Nephron (organoid): ENCODE measurements around the gene TMEM126A.

Source experiments
- H3K27ac Mint-ChIP-seq, 3 experiments: 2 replicates each; pipeline ENCODE4 v1.8.0; 2020; ENCODE audit warnings: mixed read lengths in 3 of 3, mild to moderate bottlenecking in 2 of 3, moderate library complexity in 1 of 3
- H3K27me3 Mint-ChIP-seq: 2 replicates; pipeline ENCODE4 v1.8.0; 2021; ENCODE audit warnings: low read depth, mild to moderate bottlenecking, moderate library complexity, mixed read lengths
- H3K36me3 Mint-ChIP-seq: 2 replicates; pipeline ENCODE4 v1.8.0; 2020; ENCODE audit warnings: low read depth, mixed read lengths
- H3K4me1 Mint-ChIP-seq: 2 replicates; pipeline ENCODE4 v1.8.0; 2020; ENCODE audit warnings: mixed read lengths
- H3K4me3 Mint-ChIP-seq, 3 experiments: 2 replicates each; pipeline ENCODE4 v1.8.0; 2020; ENCODE audit warnings: mild to moderate bottlenecking in 3 of 3, mixed read lengths in 3 of 3, moderate library complexity in 2 of 3
- H3K9me3 Mint-ChIP-seq: 2 replicates; pipeline ENCODE4 v1.8.0; 2020; ENCODE audit warnings: mixed read lengths
- TF ChIP-seq, protein P1 (sequence below), 3 experiments: fragments of 200-600 bp; sonication (generic); IDR thresholded peaks; one replicate each; pipeline ENCODE4 v1.5.0; 2021; ENCODE audit warnings: antibody characterized with exemption in 3 of 3; ENCODE audit not compliant: unreplicated experiment in 3 of 3

TMEM126A gene

DNA sequence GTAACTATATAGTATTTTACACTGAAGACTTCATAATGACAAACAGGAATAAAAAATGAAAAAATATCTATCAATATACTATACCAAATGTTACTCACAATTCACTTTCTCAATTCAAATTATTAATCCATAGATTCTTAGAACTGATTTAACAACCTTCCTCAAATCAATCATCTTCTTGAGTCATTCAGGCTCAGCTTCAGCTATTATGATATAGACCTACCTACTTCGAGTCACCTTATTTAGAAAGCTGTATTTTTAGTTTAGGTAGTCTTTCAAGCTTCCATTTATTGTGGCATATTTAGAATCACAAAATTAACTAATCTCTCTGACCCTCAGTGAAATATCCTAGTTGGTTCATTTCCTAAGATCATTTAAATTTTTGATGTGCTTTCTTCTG, 9.0 kb downstream of the TMEM126A start:
- Mint-ChIP-seq H3K36me3 (peaks cover 57% of the 10 kb centered on the region), H3K27ac (no peak overlapping the region), H3K4me1 (peaks cover 30% of the 10 kb centered on the region), H3K4me3 (no peak overlapping the region), H3K9me3 (no peaks in the 10 kb centered on the region), H3K27me3 (no peaks in the 10 kb centered on the region)
- TF ChIP-seq, protein P1, sequence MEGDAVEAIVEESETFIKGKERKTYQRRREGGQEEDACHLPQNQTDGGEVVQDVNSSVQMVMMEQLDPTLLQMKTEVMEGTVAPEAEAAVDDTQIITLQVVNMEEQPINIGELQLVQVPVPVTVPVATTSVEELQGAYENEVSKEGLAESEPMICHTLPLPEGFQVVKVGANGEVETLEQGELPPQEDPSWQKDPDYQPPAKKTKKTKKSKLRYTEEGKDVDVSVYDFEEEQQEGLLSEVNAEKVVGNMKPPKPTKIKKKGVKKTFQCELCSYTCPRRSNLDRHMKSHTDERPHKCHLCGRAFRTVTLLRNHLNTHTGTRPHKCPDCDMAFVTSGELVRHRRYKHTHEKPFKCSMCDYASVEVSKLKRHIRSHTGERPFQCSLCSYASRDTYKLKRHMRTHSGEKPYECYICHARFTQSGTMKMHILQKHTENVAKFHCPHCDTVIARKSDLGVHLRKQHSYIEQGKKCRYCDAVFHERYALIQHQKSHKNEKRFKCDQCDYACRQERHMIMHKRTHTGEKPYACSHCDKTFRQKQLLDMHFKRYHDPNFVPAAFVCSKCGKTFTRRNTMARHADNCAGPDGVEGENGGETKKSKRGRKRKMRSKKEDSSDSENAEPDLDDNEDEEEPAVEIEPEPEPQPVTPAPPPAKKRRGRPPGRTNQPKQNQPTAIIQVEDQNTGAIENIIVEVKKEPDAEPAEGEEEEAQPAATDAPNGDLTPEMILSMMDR (IDR thresholded peaks at IDR 0.05; ENCODE audit: unreplicated experiment in 3 of 3): no peak

DNA sequence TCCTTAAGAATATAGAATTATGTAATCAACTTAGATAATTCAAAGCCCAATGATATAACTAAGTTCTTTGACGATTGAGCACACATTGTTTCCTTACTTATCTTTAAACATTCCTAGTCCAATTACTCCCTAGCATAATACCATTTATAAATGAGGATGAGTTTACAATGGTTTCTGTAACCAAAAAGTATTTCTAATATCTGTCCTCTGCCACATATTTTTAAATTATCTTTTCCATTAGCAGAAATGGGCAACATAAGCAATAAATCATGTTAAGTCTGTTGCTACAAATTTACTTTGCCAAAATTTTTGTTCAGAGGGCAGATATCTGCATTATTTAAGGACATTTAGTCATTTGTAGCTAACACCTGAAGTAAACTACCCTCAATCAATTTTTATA, 10.4 kb downstream of the TMEM126A start:
- no peaks in the 10 kb centered on the region for H3K27me3 Mint-ChIP-seq
- H3K36me3 Mint-ChIP-seq: peaks cover 57% of the 10 kb centered on the region
- H3K4me3 Mint-ChIP-seq: no peak overlapping the region
- TF ChIP-seq, protein P1 (IDR thresholded peaks at IDR 0.05; ENCODE audit: unreplicated experiment in 3 of 3): no peak
- H3K9me3 Mint-ChIP-seq: no peaks in the 10 kb centered on the region
- peaks cover 35% of the 10 kb centered on the region for H3K4me1 Mint-ChIP-seq
- no peak overlapping the region for H3K27ac Mint-ChIP-seq

DNA sequence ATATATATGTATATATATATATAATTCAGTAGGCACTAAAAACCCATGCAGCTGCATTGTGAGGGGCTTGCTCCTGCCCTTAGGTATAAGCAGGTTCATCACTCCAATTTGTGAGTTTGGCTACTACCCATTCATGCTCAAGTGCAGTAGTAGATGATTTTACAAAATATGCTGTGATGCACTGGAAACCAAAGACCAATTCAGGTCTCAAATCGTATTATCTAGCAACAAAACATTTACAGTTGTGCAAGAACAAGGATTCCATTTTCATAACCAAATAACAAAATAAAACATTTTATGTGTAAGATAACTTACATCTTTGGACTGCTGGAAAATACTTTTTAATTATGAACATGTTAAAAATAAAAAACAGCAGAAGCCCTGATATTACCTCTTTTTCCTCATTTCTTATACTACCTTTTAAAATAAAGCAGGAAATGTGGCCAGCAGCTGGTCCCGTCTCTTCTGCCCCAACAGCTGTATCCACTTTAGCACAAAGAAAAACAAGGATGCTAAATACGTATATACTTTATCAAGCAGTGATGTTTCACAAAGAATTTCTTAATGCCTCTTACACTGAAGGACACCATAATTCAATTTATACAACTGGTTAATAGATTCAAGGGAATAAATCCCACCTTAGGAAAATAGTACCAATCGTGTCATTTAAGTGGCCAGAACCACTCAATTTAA, 14.4 kb downstream of the TMEM126A start:
- Mint-ChIP-seq H3K27me3 (no peaks in the 10 kb centered on the region), H3K36me3 (peaks cover 53% of the 10 kb centered on the region), H3K4me1 (peaks cover 45% of the 10 kb centered on the region), H3K4me3 (peak overlapping the region; percentile 95 to 100 (median 99)), H3K27ac (peak overlapping the region in 1 of 3 experiments; percentile 46), H3K9me3 (no peaks in the 10 kb centered on the region)
- TF ChIP-seq, protein P1 (IDR thresholded peaks at IDR 0.05; ENCODE audit: unreplicated experiment in 3 of 3): no peak

DNA sequence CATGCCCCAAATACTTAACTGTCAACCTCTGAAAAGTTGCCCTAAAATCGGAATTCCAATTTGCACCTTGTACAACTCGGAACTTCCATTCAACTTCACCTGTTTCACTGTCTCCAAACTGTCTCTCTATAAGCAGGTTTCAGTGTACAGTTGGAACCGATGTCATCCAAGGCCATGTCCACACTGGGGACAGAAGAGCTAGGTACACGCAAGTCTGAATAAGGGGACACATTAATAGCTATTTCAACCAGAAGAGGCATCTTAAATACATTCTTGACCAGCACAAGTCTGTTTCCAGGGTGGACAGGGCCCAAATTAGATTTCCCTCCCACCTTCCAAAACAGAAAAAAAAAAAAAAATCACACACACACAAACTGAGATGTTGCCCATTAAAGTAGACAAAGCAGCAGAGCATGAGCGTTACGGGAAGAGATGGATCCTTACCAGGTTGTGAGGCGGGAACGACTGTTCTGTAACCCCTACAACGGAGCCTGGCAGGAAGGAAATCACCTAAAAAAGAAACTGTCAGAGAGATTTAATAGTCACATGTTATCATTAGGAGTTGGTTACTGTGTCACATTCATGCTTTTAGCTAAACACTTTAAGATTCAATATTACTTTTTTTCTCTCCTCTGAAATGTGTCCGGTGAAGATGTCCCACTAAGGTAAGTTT, 15.4 kb downstream of the TMEM126A start:
- peaks cover 49% of the 10 kb centered on the region for H3K36me3 Mint-ChIP-seq
- H3K27me3 Mint-ChIP-seq: no peaks in the 10 kb centered on the region
- peaks cover 45% of the 10 kb centered on the region for H3K4me1 Mint-ChIP-seq
- no peaks in the 10 kb centered on the region for H3K9me3 Mint-ChIP-seq
- H3K27ac Mint-ChIP-seq: peak overlapping the region; percentile 95 to 99 (median 98)
- TF ChIP-seq, protein P1 (IDR thresholded peaks at IDR 0.05; ENCODE audit: unreplicated experiment in 3 of 3): no peak
- H3K4me3 Mint-ChIP-seq: peak overlapping the region; percentile 95 to 100 (median 99)

DNA sequence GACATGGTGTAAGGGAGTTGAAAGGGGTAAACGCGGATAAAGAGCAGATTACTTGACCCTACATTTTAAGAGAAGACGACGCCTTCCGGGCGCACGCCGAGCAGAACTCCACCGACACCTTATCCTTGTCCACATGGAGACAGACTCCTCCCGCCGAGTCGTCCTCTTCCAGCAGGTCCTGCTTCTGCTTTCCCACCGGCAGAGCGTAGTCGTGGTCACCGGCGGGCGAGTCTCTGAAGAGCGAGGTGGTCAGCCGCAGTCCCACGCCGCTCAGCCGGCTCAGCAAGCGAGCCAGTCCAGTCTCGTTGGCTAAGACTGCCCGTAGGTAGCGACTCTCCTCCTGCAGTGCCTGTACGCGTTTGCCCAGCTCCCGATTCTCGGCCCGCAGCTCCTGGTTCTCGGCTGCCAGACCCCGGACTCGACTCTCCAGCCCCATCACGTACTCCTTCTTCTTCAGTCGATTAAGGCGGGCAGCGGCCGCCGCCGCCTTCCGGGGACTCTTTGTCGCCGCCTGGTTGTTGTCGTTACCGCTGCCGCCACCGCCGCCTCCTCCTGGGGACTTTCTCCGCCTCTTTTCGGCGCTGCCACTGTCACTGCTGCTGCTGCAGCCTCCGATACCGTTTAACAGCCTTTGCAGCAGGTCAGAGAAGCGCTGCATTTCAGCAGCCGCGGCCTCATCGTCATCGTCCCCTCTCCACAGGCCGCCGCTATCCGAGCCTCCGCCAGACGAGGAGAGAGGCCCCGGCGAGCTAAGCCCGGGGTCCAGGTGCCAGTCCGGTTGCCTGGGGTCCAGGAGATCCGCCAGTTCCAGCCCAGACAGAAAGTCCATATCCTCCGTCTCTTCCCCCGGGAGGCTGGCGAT, 16.2 kb downstream of the TMEM126A start:
- peak overlapping the region; percentile 95 to 99 (median 98) for H3K27ac Mint-ChIP-seq
- peak overlapping the region; percentile 95 to 100 (median 99) for H3K4me3 Mint-ChIP-seq
- H3K36me3 Mint-ChIP-seq: peaks cover 41% of the 10 kb centered on the region
- no peaks in the 10 kb centered on the region for H3K9me3 Mint-ChIP-seq
- H3K27me3 Mint-ChIP-seq: no peaks in the 10 kb centered on the region
- peaks cover 40% of the 10 kb centered on the region for H3K4me1 Mint-ChIP-seq
- TF ChIP-seq, protein P1 (IDR thresholded peaks at IDR 0.05; ENCODE audit: unreplicated experiment in 3 of 3): peak; percentile 31 to 56 (median 37)
